Stomach (tissue), 4 donors: ENCODE measurements around the gene ABCD3.

Experiments
- CTCF ChIP-seq, 7 experiments: fragments of 450-650 bp in 4 of 7; fragments of 200-600 bp in 3 of 7; sonication (generic) in 3 of 7; IDR thresholded peaks; one replicate each; pipeline ENCODE4 v1.5.1; 2016 to 2019; ENCODE audit warnings: antibody characterized with exemption in 7 of 7, control low read depth in 2 of 7, mild to moderate bottlenecking in 1 of 7
- EP300 ChIP-seq: sonication (generic); formaldehyde crosslinking; IDR thresholded peaks from one replicate; pipeline ENCODE4 v1.6.1; 2017; ENCODE audit warnings: antibody characterized with exemption

GRCh38 chr1:94389298-94389697 lies 28.9 kb upstream of the ABCD3 start:
- TF ChIP-seq CTCF (IDR thresholded peaks at IDR 0.05) = no peak
- no peak for TF ChIP-seq EP300
